Colonic mucosa (tissue), 4 donors: Measurements from ENCODE around the gene MMP7. TPM values are rescaled to one million over a fixed set of nuclear protein-coding genes. Genes with fewer than 3 reads are reported as not detected.
A peak's percentile ranks its signal among the peaks of the same experiment; 100 is the strongest.

ENCODE experiments used
- DNase-seq: peaks from one replicate; pipeline ENCODE4 v3.0.0-alpha.2; 2020
- H3K27ac ChIP-seq: fragments of 200-600 bp; one replicate; pipeline ENCODE4 v1.8.0; 2021
- H3K27me3 ChIP-seq: fragments of 200-600 bp; one replicate; pipeline ENCODE4 v1.8.0; 2021
- H3K36me3 ChIP-seq: fragments of 200-600 bp; one replicate; pipeline ENCODE4 v1.8.0; 2021
- H3K4me1 ChIP-seq: fragments of 200-600 bp; one replicate; pipeline ENCODE4 v1.8.0; 2021; ENCODE audit warnings: mild to moderate bottlenecking
- H3K4me3 ChIP-seq: fragments of 200-600 bp; one replicate; pipeline ENCODE4 v1.8.0; 2021
- H3K9ac ChIP-seq, 2 donors: one replicate each; pipeline ENCODE4 v1.7.0; 2013; ENCODE audit warnings: control low read depth in 2 of 2, low read depth in 2 of 2, low read length in 2 of 2
- H3K9me3 ChIP-seq: fragments of 200-600 bp; one replicate; pipeline ENCODE4 v1.8.0; 2021
- CTCF ChIP-seq: fragments of 200-600 bp; IDR thresholded peaks from one replicate; pipeline ENCODE4 v1.8.0; 2022; ENCODE audit warnings: antibody characterized with exemption, mild to moderate bottlenecking
- intact Hi-C: fragments of 100-400 bp; cut with DNase I; formaldehyde crosslinking; loops from one replicate; pipeline ENCODE4 v1.14.1; 2022
- total RNA-seq, 2 donors: library from RNA; stranded (reverse); fragmentation: NEBNext Ultra II Directional in 1 of 2; extraction: Animal tissue kit (Norgen Biotek cat#: 25700) in 1 of 2; gene quantifications; one replicate each; pipeline ENCODE4 v1.2.1, GENCODE V29; 2021
- donor health status: healthy.
- donor health status: DM: no; HTN: no; CAD: no.
- donor health status: DM: no; HTN: no; CAD: no.

The MMP7 gene
- total RNA-seq, 2 donors from 2014 or later = 0.29 to 1.4 TPM

DNA sequence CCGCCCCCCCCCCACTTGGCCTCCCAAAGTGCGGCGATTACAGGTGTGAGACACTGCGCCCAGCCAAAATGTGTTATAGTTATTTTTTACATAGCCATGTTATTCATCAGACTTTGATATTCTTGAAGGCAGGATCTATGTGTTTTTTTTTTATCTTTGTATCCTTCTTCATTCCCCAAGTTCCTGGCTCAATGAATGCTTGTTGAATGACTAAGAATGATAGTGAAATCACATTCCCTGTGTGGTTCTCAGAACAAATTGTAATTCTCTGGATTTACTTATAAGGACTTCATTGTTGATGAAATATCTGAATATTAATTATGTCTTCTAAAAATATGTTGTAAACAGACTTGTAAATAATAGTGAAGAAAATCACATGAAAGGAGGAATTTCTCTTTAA is 33.5 kb downstream of the MMP7 start:
- intact Hi-C loops = loop anchor here (5.0 to 10.0 kb wide), 3 partner anchors 118 to 168 kb away; no protein-coding TSS in a partner anchor
- no peaks in the 10 kb centered on the region for H3K9me3 ChIP-seq
- no peak for TF ChIP-seq CTCF
- no peaks in the 10 kb centered on the region for H3K36me3 ChIP-seq
- H3K4me3 ChIP-seq = no peak overlapping the region
- no peak for DNase-seq
- H3K27ac ChIP-seq = no peak overlapping the region
- no peak overlapping the region for H3K9ac ChIP-seq
- H3K27me3 ChIP-seq = no peaks in the 10 kb centered on the region
- no peaks in the 10 kb centered on the region for H3K4me1 ChIP-seq

DNA sequence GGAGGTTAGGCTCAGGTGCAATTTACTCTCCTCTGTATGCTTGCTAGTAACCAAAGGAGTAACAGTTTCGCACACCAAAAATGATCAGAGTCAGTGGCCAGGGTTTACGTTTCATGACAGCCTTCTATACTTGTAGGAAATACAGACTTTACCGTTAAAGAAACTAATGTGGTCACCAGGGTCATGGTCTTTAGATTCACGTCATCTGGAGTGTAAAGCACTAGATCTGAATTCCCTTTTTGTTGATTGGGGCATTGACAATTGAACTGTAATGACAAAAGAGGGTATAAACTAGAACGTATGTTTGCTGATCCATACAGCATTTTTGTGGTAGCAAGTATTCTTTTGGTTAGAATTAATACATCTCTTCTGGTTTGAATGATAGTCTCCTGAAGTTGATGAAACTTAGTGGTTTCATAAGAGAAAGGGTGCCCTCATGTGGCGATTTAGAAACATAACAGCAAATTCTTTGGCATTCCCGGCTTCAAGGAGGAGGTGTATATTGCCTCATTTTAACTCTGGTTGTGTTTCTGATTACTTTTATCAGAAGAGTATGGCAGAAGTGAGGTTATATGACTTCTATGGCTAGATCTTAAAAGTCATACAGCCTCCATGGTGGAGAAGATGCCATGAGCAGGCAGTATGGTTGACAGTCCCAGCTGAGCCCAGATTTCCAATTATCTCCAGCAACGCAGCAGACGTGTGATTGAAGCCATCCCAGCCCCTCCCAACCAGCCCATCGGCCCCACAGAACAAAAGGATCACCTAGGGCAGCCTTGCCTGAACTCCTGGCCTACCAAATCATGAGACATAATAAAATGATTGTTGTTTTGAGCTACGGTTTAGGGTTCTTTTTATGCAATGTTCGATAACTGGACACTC is 35.1 kb downstream of the MMP7 start:
- Histone ChIP-seq H3K27me3 (no peaks in the 10 kb centered on the region), H3K4me1 (no peaks in the 10 kb centered on the region), H3K36me3 (no peaks in the 10 kb centered on the region), H3K9ac (peak overlapping the region; percentile 9 to 46), H3K9me3 (no peaks in the 10 kb centered on the region), H3K27ac (no peak overlapping the region), H3K4me3 (no peak overlapping the region)
- intact Hi-C loops = loop anchor here (5.0 to 10.0 kb wide), 3 partner anchors 119 to 169 kb away; no protein-coding TSS in a partner anchor
- peak; percentile 63 for DNase-seq
- TF ChIP-seq CTCF = peak; percentile 48

- TF ChIP-seq CTCF = no peak
These were observed 36.3 kb downstream of the MMP7 start for GRCh38 chr11:102494216-102494615.

GRCh38 chr11:102493524-102493923 is 37.0 kb downstream of the MMP7 start:
- intact Hi-C loops = loop anchor here (10.0 kb wide), 2 partner anchors 121 to 171 kb away; no protein-coding TSS in a partner anchor
- Histone ChIP-seq H3K36me3 (no peaks in the 10 kb centered on the region), H3K9me3 (no peaks in the 10 kb centered on the region), H3K4me3 (no peak overlapping the region), H3K27ac (no peak overlapping the region), H3K4me1 (no peaks in the 10 kb centered on the region), H3K9ac (no peak overlapping the region), H3K27me3 (no peaks in the 10 kb centered on the region)
- DNase-seq = no peak
- TF ChIP-seq CTCF = no peak

More at GRCh38 chr11:102494216-102494615, 36.3 kb downstream of the MMP7 start:
- H3K9me3 ChIP-seq = no peaks in the 10 kb centered on the region
- H3K4me3 ChIP-seq = no peak overlapping the region
- H3K9ac ChIP-seq = no peak overlapping the region
- intact Hi-C loops = loop anchor here (10.0 kb wide), 2 partner anchors 121 to 171 kb away; no protein-coding TSS in a partner anchor
- H3K36me3 ChIP-seq = no peaks in the 10 kb centered on the region
- H3K4me1 ChIP-seq = no peaks in the 10 kb centered on the region
- H3K27me3 ChIP-seq = no peaks in the 10 kb centered on the region
- H3K27ac ChIP-seq = no peak overlapping the region
- peak; percentile 67 for DNase-seq

DNA sequence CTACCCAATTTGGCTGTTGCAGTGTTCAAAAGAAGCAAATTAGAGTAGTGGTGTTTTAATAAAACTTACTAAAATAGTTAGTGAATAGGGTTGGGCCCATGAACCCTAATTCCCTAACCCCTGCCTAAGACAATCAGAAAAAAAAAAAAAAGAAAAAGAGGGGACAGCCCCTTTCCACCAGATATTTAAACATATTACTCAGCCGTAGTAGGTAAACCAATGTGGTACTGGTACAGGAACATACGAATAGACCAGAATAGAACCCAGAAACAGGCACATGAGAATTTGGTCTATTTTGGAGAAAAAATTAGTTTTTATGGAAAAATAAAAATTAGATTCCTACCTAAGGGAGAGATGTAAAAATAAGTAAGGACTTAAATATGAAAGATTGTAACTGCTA is 38.6 kb downstream of the MMP7 start:
- H3K4me3 ChIP-seq = no peak overlapping the region
- H3K27me3 ChIP-seq = no peaks in the 10 kb centered on the region
- H3K36me3 ChIP-seq = no peaks in the 10 kb centered on the region
- H3K27ac ChIP-seq = no peak overlapping the region
- H3K9me3 ChIP-seq = no peaks in the 10 kb centered on the region
- H3K9ac ChIP-seq = no peak overlapping the region
- intact Hi-C loops = loop anchor here (10.0 kb wide), 2 partner anchors 123 to 173 kb away; no protein-coding TSS in a partner anchor
- no peak for DNase-seq
- no peaks in the 10 kb centered on the region for H3K4me1 ChIP-seq
- TF ChIP-seq CTCF = no peak
